Activated CD4-positive, CD25-positive, alpha-beta regulatory T cell treated with anti-CD3 and anti-CD28 coated beads, Interleukin-2, amount 50 U/mL, for 72 hours (primary cell): ENCODE data around the gene ST3GAL6.

Experiments used
- DNase-seq: peaks from one replicate; pipeline ENCODE4 v3.0.0; 2021

Gene ST3GAL6

DNA sequence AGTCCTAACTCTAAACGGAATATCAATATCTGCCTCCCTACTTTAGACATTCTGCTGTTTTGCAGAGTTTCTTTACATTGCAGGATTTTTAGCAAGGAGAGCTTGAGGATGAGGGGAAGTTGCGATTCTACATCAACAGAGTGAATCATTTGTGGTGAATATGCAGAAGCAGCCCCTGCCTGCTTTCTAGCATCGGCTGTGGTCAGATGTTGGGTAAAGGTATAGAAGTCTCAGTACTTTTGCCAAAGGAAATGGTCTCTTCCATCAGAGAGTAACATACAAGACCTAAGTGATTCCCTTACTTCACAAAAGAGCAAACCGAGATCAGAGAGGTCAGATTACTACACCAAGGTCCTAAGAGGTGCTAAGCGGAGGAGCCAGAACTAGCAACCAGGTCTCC, 15.2 kb downstream of the ST3GAL6 start:
- no peak for DNase-seq

GRCh38 chr3:98778852-98779413, 15.8 kb downstream of the ST3GAL6 start:
- no peak for DNase-seq

- DNase-seq, result no peak
These were observed 16.6 kb downstream of the ST3GAL6 start for GRCh38 chr3:98779541-98780335.

- no peak for DNase-seq
These were observed 17.2 kb downstream of the ST3GAL6 start for GRCh38 chr3:98780343-98780742.

- no peak for DNase-seq
These were observed 19.8 kb downstream of the ST3GAL6 start for GRCh38 chr3:98782824-98783500.

GRCh38 chr3:98784042-98784441, 20.9 kb downstream of the ST3GAL6 start:
- DNase-seq, result no peak

DNA sequence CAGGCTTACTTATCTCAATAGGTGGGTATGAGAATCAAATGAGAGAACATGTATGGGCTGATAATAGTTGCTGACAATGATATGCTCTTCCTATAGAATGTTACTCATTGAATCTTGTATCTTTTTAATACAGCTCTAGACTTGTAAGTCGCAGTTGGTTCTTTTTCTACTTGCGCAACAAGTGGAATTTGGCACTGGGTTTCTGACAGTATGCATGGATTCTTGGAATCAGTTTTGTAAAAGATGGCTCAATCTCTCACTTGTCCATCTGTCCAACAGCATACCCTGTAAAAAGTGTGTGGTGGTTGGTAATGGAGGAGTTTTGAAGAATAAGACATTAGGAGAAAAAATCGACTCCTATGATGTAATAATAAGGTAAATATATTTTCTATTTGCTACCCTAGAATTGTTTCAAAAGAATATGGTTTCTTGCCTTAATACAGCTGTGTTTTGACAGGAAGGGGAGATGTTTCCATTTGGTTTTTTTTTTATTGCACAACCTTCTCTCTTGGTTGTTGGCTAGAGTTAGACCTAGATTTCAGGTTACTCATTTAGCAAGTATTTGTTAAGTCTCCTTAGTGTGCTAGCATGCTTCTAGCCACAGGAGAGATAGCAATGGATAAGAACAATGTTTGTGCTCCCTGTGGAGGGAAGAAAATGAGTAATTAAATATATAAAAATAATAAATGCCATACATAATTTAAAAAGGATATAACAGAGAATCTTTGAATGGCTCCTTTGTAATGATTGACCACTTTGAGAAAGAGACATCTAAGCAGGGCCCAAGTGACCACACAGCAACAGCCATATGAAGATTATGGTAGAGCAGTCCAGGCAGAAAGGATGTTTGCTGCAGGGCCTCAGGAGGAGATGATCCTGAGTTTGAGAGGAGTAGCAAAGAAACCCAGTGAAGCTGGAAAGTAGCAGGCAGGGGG, 21.8 kb downstream of the ST3GAL6 start:
- DNase-seq, result no peak

DNA sequence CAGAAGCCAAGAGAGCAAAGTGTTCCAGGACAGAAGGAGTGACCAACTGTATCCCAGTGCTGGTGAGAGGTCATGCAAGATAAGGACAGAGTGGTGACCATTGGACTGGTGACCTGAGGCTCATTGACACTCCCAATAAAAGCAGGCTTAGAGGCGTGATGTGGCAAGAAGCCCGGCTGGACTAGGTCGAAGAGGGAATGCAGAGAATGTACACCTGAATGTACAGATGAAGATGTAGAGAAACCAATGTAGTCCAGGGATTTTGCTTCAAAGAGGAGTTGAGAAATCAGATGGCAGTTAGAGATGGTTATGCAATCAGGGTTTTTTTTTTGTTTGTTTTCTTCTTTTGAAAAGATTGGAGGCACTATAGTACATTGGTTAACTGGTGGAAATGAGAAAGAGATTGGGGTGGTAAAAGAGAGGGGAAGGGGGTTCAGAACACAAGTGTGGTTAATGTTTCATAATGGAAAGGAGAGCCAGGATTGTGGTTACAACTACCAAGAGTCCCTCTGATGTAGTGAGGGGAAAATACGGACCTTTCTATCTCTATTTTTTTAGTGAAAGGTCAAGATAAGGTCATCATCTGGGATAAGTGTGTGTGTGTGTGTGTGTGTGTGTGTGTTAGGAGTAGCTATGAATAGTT, 23.3 kb downstream of the ST3GAL6 start:
- no peak for DNase-seq

GRCh38 chr3:98787181-98787580, 24.0 kb downstream of the ST3GAL6 start:
- DNase-seq, result no peak

- DNase-seq, result no peak
These were observed 25.5 kb downstream of the ST3GAL6 start for GRCh38 chr3:98788651-98789050.

DNA sequence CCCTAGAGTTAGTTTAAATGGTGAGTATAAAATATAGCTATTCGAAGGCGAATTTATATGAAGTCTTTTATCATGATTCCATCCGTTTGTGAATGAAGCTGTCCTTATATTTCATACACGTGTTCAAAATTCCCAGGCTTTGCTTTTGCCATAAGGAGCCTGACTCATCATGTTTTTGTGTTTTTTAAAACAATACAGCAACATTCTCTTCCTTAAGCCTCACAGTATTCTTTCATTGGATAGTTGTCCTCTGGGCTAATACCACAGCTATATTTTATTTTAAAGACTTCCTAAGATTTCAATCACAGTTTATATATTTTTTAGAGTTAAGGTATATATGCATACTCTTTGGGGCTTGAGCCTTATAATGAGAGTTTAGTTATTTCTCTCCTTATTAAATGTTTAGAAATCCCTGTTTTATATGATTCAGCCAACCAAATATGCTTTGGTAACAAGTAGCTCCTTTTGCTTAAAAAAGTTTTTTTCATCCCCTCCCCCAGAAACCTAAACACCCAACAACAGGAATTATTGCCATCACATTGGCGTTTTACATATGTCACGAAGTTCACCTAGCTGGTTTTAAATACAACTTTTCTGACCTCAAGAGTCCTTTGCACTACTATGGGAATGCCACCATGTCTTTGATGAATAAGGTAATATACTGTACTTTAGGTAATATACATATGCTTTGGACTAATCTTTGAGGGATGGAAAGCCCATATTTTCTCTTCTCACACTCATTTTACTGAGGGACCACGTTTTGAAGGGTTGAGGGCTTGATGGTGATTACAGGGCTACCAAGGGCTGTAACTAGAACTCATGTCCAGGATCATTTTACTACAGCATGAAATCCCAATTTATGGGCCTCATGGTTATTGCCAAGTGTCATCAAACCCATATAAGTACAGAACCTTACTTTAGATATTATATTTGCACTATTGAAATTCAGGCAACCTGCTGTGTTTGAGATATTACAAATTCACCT, 28.5 kb downstream of the ST3GAL6 start:
- no peak for DNase-seq

GRCh38 chr3:98793971-98794370, 30.8 kb downstream of the ST3GAL6 start:
- DNase-seq, result no peak

DNA sequence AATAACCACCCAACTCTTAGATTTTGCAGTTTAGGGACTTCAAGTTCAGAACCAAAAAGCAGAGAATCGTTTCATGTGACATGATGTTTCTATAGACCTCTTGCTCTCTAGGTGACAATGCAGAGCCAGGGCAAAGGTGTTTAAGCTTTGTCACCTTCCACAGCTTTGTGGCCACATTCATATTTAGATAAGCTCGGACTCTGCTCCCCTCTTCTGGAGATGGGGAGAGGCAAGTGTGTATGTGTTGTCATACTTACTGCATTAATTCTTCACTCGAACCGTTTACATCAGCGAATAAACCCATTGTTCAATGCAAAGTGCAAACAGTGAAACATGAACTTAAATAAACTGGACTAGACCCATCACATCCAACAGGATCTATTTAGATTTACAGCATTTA, 33.2 kb downstream of the ST3GAL6 start:
- DNase-seq, result no peak

DNA sequence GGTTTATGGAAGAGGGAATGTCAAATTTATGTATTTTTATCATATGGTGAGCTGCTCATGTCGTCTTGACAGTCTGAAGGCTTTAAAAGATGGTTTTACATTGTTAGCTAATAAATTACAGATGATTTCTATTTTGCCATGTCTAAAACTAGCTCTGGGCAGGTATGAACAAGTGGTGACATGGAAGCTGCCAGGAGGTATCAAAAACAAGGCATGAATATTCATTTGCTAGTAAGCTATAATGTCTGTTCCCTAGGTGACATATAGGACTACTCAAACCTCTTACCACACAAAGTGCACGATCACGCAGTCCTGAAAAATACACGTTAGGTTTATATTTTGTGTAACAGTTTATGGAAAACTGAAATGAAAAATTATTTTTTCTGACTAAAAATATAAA, 34.8 kb downstream of the ST3GAL6 start:
- no peak for DNase-seq

DNA sequence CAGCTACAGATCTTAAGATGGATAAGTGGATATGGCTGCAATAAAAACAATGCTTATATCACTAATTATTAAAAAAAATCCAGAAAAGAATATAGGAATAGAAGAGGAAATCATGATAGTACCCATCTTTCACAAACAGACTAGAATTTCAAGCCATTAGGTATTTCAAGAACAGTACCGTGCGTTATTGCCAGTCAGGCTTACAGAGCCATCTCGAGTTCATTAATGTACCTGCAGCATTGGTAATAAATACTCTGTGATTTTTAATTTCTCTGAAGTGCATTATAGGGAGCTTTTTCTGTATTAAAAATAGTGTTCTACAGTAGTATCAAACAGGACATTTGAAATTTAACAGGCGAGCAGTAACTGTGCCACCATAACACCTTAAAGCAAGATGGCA, 35.7 kb downstream of the ST3GAL6 start:
- DNase-seq, result no peak

- no peak for DNase-seq
These were observed 36.3 kb downstream of the ST3GAL6 start for GRCh38 chr3:98799479-98799878.

DNA sequence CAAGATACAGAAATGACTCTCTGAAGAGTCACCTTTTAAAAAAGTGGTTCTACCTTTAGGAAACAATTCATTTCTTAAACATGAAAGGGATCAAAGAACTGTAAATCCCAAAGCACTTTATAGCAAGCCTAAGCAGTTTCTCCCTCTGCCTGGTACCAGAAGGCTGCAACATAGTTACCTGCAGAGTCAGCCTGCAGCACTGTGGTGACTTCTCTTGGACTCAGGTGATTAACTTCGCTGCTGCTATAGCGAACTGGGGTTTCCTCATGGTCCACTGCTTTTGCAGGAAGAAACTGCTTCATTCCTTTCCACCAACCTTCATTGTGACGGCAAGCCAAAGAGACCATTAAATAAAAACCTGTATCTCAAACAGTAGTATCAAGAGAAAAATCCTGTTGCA, 37.3 kb downstream of the ST3GAL6 start:
- no peak for DNase-seq

DNA sequence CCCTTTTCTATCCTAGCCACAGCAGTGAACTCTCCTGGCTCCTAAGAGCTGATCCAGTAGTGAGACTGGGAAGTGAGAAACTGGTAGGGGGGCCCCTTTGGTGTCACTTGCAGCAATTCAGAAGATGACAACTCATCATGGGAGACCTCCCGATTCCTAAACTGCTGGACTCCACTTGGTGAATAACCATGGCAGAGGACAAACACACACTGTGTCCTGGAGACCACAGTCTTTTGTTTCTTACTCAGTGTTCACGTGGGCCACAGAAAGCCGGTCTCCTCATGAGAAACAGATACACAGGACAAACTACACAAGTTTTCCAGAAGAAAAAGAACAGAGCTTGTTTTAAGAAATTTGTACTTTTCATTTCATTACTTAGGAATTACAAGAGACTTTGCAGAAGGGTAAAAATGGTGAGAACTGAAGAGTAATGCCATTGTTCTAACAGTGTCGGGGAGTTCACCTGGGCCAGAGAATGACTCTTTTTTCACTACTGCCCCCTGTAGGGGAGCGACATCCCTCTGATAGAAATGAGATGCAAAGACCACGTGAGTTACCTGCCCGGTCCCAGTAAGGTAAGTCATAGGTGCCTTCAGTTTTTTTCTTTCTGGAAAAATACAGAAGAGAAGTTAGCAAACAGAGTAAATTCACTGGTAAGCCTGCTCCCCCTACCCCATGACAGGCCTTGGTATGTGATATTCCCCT, 38.1 kb downstream of the ST3GAL6 start:
- no peak for DNase-seq

GRCh38 chr3:98805571-98805970, 42.4 kb downstream of the ST3GAL6 start:
- no peak for DNase-seq

DNA sequence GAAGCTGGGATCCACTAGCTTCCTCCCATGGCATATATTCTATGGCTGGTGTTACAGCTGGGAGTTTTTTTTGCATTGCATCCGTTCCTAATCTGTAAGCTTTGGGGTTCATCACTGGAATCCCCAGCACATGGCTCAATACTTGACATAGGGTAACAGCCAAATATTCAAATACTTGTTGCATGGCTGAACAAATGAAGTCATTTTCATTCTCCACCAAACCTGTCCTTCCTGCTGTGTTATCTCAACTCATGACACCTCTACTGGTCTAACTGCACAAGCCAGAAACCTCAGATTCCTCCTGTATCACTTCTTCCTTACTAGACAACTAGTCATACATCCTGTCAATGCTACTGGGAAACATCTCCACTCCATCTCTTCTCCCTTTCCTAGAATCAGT, 43.4 kb downstream of the ST3GAL6 start:
- DNase-seq, result no peak

GRCh38 chr3:98807011-98807410, 43.9 kb downstream of the ST3GAL6 start:
- DNase-seq, result no peak
